T47D (cell line): ENCODE measurements around the gene KCNIP3.

Experiments used
- DNase-seq, 2 experiments: peaks; one replicate each; pipeline versions ENCODE4 v3.0.0 to v3.0.0-alpha.2; 2011 to 2012; ENCODE audit warnings: low read depth in 1 of 2, low spot score in 1 of 2
- JUND ChIP-seq: IDR thresholded peaks from 2 replicates; pipeline ENCODE4 v1.6.1; 2012; ENCODE audit warnings: low read depth
- in situ Hi-C: cut with HindIII; loops from 2 replicates; pipeline ENCODE4 v1.10.0; 2016; ENCODE audit warnings: low sequenced_read_pairs, low pct_unique_long_range_greater_than_20kb

Gene KCNIP3

GRCh38 chr2:95332036-95332435 is 34.9 kb downstream of the KCNIP3 start:
- in situ Hi-C loops, result no loop called here
- no peak for TF ChIP-seq JUND
- no peak for DNase-seq

DNA sequence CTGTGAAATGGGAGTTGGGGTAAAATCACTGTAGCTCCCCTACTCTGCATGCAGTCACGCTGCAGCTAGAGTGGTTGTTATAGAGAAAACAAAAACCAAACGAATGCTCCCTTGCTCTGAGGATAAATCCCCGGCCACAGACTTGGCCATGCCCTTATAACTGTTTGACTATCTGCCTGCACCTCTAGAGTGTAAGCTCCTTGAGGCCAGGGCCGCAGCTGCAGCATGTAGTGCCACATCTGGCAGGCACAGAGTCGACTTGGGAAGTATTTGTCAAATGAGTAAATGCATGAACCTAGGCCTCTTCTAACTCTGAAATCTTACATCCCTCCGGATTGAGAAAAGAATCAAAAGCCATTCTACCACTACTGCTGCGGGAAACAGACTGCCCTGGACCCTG is 35.9 kb downstream of the KCNIP3 start:
- TF ChIP-seq JUND, result no peak
- no peak for DNase-seq
- in situ Hi-C loops, result no loop called here

GRCh38 chr2:95333888-95334338 is 36.8 kb downstream of the KCNIP3 start:
- in situ Hi-C loops, result no loop called here
- no peak for TF ChIP-seq JUND
- peak in 1 of 2 experiments; percentile 85 for DNase-seq

- no peak for TF ChIP-seq JUND
- in situ Hi-C loops, result no loop called here
- no peak for DNase-seq
Measured at GRCh38 chr2:95334916-95335641, 37.9 kb downstream of the KCNIP3 start.

DNA sequence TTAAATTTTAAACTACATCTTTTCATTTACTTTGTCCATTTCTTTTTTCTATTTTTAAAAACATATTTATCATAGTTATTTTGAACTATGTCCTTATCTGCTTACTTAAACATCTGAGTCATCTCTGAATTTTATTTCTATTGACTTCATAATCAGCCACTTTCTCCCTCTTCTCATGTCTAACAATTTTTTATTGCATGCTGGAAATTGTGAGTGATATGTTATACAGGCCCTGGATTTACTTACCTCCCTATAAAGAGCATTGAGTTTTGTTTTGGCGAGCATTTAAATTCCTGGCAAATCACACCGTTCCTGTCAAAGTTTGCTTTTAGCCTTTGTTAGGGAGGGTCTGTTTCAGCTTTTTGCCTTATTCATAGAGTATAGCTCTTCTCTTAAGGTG is 39.3 kb downstream of the KCNIP3 start:
- in situ Hi-C loops, result no loop called here
- DNase-seq, result no peak
- TF ChIP-seq JUND, result no peak

- no peak for TF ChIP-seq JUND
Measured at GRCh38 chr2:95337829-95338228, 40.7 kb downstream of the KCNIP3 start.

DNA sequence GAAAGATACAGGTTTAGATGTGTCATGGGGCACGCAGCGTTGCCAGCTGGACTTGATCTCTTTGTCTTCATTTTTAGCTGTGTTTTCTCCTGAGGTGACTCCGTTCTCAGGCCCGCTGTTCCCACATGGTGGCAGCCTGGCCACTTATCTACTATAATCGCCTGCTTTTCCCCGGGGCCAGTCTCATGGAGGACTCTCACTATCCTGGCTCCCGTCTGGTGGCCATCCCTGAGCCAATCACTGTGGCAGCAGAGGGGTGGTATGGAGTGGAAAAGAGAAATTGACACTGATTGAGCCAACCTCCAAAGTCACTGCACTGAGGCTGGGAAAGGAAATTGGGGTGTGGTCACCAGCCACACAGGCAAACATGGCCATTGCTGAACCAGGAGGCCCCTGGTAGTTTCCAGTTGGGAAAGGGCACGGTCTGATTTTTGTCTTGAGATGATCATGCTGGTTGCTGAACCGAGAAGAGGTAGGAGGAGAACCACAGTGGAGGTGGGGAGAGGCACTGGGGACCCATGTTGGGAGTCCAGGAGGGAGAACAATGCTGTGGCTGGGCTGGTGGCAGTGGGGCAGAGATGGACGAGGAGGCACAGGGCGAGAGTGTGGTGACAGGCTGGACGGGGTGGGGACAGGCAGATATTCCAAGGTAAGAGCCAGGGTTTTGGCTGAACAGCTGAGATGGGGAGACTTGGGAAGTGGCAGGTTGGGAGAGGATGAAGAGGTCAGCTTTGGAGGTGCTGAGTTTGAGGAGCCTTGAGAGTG is 45.6 kb downstream of the KCNIP3 start:
- no peak for DNase-seq
- in situ Hi-C loops, result no loop called here
- TF ChIP-seq JUND, result no peak

More at GRCh38 chr2:95337829-95338228, 40.7 kb downstream of the KCNIP3 start:
- in situ Hi-C loops, result no loop called here
- no peak for DNase-seq

DNA sequence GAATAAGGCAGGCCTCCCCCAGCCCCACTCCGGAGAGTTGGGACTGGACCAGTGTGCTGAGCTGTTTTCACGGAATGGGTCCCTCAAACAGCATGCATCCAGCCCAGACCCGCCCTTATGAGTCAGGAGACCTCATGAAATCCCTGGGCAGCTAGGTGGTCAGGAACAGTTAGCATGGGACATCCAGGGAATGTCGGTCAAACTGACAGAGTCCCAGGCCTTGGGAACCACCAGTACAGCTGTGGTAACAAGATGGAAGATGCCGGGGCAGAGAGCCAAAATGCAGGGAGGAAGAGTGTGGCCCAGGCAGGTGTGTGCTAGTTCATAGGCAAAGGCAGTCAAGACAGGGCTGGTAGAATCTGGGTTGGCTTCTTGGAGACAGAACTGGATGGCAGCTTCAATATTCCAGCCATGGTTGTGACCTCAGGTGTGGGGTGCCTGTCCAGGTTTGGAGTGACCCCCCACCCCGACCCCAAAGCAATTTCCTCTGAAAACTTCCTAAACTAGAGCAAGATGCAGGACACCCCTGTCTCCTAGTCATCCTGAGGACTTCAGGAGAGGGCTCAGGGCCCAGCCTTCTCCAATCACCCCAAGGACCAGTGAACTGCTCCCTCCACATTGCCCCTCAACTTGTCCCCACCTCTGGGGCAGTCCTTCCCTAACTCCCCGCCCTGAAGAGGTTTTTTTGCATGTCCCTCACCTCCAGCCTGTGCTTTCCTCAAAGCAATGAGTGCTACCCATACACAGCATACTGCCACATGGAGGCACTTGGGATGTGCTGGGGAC is 46.5 kb downstream of the KCNIP3 start:
- in situ Hi-C loops, result no loop called here
- no peak for TF ChIP-seq JUND
- no peak for DNase-seq

GRCh38 chr2:95344215-95344583 is 47.1 kb downstream of the KCNIP3 start:
- in situ Hi-C loops, result no loop called here
- no peak for DNase-seq
- no peak for TF ChIP-seq JUND

DNA sequence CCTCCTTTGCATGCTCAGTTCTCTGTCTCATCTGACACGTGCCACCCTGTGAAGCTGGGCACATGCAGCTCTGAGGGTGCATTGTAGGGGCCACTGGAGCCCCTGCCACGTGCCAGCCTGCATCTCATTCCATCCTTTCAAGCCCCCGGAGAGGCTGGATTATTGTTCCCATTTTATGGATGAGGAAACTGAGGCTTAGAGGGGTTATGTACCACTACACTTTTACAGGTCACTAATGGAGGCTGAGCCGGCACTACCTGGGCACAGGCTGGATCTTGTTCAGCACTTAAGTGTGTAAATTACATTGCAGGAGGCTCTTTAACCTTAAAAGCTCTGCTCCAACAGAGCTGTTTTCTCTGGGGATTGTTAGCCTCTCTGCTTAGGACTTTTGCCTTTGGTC is 47.5 kb downstream of the KCNIP3 start:
- no peak for TF ChIP-seq JUND
- in situ Hi-C loops, result no loop called here
- no peak for DNase-seq

DNA sequence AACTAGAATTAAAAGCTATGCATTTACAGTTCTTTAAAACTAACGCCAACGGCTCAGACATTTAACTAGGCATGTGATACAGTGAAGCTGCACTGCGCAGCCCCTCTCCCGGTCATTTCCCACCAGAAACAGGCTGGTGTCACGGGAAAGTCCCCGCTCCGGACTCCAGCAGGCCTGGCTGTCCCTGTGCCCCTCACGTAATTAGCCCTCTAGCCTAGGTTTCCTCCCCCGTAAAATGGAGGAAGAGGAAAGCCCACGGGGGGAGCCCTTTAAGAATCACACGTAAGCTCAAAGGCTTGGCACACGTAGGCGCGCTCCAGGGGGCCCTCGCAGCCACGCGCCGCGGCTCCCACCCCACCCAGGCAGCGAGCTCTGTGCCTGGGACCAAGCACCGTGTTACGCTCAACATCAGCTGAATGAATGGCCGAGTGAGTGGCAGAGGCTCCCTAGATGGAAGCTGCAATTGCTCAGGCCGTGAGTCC is 48.0 kb downstream of the KCNIP3 start:
- DNase-seq, result no peak
- in situ Hi-C loops, result no loop called here
- no peak for TF ChIP-seq JUND

GRCh38 chr2:95345563-95346230 is 48.5 kb downstream of the KCNIP3 start:
- in situ Hi-C loops, result no loop called here
- TF ChIP-seq JUND, result no peak
- peak; percentile 72 to 86 for DNase-seq

DNA sequence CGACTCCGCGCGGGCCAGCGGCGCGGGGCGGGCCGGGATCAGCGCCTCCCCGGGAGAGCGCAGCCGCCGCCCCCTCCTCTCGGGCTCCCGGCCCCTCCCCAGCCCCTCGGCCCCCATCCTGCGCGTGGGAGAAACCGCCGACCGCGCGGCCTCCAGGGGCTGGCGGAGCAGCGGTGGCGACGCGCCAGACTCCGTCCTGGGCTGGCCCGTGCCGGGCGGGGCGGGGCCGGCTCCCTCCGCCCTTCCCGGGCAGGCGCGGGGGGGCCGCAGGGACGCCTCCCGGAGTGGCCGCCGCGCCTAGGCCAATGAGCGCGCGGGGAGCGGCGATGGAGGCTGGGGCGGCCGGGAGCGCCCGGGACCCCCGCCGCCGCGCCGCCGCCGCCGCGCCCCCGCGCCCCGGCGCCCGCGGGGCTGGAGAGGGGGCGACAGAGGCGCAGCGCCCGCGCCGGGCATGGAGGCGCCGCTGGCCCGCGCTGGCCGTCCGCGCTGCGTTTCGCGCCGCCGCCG is 49.1 kb downstream of the KCNIP3 start:
- in situ Hi-C loops, result no loop called here
- DNase-seq, result peak; percentile 56 to 64
- TF ChIP-seq JUND, result no peak
